HK-2 (cell line): ENCODE measurements around the gene FGF6.
"Not testable (repeated sequence)": the region's sequence is repeated elsewhere in the genome, so short reads cannot be mapped to it uniquely, and the experiment has no call there.

Experiments
- DNase-seq: peaks from one replicate; pipeline ENCODE4 v3.0.0-alpha.2; 2018; ENCODE audit not compliant: unreplicated experiment

Gene FGF6, protein sequence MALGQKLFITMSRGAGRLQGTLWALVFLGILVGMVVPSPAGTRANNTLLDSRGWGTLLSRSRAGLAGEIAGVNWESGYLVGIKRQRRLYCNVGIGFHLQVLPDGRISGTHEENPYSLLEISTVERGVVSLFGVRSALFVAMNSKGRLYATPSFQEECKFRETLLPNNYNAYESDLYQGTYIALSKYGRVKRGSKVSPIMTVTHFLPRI

DNA sequence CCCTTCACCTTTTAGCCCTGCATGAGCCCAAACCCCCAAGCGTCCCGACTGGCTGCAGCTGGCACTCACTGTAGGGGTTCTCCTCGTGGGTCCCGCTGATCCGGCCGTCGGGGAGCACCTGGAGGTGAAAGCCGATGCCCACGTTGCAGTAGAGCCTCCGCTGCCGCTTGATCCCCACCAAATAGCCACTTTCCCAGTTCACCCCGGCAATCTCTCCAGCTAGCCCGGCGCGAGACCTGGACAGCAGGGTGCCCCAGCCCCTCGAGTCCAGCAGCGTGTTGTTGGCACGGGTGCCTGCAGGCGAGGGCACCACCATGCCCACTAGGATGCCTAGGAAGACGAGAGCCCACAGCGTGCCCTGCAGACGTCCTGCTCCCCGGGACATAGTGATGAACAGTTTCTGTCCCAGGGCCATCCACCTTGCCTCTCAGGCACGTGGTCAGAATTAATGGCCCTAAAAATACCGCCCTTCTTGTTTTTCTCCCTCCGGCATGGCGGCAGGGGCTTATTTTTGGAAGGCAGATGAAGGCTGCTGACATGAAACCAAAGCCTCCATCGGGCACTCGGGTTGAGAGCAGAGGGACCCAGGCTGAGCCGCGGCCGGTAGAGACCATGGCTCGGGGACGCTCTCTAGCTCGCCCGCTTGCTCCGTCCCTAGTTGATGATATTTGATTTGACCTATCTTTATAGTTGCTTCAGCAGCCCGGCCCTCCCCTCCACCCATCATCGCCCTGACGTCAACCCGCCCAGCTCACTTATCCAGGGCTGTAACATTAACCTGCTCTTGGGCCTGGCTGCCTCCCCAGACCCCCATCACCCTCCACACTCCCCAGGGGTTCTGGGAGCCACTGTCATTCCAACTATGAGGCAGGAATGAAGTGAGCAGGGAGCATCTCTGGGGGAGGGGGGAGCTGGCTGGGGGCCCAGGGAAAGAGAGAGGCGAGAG lies at the start of gene FGF6:
TSS of gene FGF6 (minus strand) at position 660 of the 946 bp plus-strand sequence. CDS start at position 415, 245 bp downstream.
- no peak for DNase-seq

DNA sequence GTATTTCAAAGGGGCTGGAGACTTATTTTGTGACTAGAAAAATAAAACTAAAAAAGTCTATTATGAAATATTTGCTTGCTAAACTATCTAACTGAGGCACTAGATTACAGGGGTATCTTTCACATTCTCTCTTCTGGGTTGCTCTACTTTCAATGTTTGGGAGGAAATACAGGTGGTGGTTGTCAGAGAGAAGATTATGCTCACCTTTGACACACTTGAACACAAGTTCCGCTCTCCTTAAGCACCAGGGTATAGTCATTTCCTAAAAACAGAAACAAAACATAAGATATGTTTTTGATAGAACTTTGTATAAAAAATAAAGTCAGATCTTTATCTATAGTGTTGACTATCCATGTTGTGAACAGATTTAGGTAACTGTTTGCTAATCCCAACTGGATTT lies 45.4 kb upstream of the FGF6 start:
- DNase-seq = no peak

DNA sequence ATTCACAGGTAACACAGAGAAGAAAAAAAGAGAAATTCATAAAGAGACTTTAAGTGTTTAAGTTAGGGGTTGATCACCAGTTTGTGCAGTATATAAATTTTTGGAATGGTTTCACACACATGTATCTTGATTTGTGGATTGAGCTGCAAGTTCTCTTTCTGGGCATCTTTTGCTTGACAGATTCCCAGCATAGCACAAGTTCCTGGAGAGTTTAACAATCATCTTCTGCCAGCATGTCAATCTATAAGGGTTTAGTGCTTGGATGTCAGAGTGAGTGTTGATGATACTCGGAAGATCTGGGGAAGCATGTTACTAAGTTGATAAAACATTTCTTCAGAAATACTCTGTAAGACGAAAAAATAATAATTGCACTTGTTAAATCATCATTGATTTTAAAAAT lies 43.9 kb upstream of the FGF6 start:
- no peak for DNase-seq

DNA sequence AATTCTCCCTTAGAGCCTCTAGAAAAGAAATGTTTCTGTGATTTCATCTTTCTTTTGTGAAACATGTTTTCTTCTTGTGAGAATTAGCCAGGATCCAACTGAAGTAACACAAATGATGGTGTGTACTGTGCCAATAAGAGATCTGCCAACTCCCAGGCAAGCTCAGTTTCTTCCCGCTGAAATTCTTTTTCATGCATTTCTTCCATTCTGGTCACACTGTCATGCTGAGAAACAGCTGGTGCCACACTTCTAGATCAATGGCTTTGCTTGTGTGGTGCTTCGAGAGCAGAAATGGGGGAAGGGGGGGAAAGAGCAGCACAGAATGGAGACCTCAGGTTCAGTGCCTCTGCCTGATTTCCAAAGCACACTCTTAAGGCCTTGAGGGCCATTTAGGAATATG lies 41.4 kb upstream of the FGF6 start:
- no peak for DNase-seq

DNA sequence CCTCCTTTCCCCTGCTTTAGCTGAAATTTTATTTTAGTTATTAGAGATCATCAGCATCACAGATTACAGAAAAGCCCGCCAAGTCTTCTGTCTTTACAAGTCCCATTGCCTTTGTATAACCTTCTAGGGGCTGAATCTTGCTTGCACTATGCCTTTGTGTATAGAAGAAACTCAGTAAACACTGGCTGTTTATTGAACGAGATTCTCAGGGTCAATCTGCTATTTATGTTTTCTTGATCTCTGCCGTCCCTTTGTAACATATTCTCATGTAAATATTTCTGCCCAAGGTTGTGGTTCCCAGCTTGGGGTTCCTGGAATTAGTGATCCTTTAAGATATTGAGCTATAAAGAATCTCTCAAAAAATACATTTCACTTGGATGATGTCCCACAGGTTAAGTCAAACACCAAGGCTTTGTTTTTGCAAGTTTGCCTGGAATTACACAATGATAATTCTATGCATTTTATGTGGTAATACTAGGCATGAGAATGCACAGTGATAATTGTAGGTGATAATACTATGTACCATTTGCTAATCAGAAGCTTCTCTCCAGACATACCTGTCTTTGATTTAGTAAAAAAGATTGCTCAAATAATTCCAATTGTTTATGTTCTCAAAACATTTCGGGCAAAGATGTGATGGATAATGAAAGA lies 40.6 kb upstream of the FGF6 start:
- no peak for DNase-seq

DNA sequence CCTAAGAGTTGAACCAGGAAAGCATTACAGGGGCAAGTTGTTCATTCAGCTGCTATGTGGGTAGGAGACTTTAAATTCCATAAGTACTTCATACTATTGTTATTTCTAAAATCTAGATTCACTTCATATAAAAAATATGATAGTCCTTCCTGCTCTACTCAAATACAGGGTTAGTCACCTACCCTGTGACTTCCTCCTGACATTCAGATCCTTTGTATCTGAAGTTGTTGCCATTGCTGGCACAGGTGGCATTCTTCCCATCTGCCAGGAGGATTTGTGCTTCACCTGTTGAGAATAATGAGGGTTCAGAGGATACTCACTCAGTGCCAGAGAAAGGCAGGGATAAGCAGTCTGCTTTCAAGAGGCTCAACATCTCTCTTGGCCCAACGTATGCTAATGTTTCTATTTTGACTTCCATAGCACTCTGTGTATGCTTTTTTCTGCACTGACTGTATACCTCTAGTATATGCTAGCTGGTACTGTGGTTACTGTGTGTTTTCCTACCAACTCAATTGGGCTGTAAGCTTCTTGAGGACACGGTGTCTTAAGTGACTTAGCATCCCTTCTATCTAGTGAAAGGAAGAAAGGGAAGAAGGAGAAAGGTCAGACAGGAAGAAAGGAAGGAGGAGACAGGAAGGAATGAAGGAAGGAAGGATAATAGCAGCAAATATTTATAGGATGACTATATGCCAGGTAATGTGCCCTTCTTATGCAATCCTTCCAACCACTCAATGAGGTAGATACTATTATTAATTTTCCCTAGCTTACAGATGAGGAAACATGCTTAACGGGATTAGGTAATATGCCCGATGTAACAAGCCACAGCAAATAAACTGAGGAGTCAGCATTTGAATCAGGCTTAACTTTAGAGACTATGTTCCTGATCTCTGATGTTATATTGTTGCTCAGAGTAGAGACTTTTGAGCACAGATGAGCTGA lies 38.5 kb upstream of the FGF6 start:
- no peak for DNase-seq

DNA sequence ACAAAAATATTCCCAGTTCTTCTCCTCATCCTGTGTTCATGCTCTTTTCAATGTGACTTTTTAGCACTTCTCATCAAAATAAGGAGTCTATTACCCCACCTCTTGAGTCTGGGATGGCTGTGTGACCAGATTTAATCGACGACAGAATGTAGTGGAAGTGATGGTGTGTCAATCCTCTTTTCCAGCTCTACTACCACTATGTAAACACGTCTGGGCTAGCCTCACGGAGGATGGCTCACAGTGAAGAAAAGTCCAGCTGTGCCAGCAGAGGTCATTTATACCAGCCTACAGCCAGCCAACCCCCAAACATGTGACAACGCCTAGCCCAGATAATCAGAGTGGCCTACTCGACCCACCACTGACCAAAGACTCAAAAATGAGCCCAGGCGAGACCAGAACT lies 37.3 kb upstream of the FGF6 start:
- DNase-seq = no peak

DNA sequence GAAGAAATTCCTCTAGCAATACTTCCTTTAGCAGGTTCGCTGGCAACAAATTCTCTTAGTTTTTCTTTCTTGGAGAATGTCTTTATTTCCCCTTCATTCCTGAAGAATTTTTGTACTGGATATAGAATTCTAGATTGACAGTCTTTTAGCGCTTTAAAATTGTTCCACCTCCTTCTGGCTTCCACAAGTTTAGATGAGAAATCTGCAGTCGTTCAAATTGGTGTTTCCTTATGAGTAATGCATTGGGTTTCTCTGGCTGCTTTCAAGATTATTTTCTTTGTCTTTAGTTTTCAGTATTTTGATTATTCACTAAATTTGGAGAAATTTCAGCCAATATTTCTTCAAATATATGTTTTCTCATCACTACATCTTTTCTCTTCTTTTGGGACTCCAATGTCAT lies 33.3 kb upstream of the FGF6 start:
- DNase-seq = no peak

DNA sequence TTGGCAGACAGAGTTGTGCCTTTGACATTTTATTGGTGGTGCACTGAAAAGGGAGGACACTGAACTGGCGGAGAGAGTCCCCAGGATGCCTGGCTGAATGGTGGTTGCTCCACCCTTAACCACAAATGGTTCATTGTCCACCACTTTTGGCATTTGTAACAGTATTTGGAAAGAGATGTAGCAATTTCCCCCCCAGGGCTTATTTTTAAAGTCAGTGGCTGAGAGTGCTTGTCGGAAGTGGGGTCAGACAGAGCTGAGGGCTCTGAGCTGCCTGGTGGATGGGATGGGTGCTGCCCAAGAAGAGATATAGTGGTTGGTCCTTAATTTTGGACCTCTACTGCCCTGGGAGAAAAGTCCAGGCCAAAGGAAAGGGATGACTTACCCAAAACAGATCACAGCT lies 31.5 kb upstream of the FGF6 start:
- no peak for DNase-seq

DNA sequence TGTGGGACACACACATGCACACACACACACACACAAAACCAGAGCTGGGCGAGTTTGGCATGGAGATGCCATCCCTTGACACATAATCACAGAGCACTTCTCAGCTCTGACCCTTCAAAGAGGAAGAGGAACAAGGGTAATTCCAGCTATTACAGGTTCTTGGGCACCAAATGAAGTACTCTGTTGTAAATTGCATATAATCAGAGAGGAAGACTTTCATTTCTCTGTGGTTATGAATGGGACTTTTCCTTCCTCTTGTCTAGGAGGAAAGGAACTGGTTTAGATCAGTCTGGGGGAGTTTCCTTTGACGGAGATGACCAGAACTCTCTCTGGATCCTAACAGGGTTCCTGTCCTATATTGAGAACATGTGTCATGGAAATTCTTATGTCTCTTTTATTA lies 26.4 kb upstream of the FGF6 start:
- no peak for DNase-seq

DNA sequence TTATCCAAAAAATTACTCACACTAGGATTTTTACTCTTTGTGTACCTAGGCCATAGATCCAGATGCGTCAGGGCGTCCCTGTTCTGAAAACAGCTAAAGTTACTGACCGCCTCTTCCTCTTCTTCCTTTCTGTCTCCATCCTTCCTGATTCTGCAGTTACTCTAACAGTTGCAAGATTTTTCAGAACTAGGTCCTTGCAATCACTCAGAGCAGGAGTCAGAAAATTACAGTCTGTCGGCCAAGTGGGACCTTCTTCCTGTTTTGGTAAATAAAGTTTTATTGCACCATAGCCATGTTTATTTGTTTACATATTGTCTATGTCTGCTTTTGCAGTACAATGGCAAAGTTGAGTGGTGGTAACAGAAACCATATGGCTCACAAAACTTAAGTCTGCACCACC lies 25.6 kb upstream of the FGF6 start:
- DNase-seq = no peak

DNA sequence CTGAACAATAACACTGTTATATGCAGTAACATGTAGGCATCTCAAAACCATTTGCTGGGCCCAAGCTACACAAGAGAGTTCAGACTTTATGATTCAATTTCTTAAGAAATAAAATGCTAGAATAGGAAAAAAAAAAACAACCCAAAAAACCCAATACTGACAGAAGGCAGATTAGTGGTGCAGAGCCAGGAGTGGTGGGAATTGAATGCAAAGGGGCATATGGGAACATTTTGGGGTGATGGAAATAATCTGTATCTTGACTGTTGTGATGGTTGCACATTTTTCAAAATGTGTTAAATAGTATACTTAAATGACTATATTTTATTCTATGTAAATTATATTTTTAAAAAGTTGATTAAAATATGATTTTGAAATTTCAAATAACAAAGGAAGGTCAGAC lies 23.4 kb upstream of the FGF6 start:
- DNase-seq = no peak

DNA sequence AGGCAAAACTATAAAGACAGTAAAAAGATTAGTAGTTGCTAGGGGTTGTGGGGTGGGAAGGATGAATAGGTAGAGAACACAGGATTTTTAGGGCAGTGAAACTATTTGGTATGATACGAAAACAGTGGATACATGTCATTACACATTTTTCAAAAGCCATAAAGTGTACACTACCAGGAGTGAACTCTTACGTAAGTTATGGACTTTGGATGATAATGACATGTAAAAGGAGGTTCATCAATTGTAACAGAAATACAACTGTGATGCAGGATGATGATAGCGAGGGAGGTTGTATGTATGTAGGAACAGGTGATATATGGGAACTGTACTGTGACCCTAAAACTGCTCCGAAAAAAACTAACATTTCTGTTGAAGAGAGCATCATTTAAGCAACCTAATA lies 15.1 kb upstream of the FGF6 start:
- no peak for DNase-seq

DNA sequence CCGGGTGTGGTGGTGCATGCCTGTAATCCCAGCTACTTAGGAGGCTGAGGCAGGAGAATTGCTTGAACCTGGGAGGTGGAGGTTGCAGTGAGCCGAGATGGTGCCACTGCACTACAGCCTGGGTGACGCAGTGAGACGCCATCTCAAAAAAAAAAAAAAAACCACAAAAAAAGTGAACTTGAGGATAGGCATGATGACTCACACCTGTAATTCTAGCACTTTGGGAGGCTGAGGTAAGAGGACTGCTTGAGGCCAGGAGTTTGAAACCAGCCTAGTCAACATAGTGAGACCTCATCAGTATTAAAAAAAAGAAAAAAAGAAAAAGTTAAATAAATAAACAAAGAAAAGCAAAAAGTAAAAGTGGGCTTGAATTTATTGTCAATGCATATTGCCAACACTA lies 10.2 kb upstream of the FGF6 start:
- DNase-seq = not testable (repeated sequence)

DNA sequence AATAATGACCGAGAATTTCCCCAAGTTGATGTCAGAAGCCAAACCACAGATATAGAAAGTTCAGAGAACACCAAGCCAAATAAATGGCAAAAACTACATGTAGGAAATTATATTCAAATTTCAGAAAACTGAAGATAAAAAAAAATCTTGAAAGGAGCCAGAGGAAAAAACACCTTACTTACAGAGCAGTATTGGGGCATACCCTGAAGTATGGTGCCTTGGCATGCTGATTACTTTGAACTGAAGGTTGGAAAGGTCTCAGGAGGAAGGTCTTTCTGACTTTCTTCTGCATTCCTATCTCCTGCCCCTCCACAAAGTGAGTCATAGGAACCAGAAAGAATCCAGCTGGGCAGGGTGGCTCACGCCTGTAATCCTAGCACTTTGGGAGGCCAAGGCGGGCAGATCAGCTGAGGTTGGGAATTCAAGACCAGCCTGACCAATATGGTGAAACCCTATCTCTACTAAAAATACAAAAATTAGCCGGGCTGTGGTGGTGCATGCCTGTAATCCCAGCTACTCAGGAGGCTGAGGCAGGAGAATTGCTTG lies 8.8 kb upstream of the FGF6 start:
- no peak for DNase-seq

DNA sequence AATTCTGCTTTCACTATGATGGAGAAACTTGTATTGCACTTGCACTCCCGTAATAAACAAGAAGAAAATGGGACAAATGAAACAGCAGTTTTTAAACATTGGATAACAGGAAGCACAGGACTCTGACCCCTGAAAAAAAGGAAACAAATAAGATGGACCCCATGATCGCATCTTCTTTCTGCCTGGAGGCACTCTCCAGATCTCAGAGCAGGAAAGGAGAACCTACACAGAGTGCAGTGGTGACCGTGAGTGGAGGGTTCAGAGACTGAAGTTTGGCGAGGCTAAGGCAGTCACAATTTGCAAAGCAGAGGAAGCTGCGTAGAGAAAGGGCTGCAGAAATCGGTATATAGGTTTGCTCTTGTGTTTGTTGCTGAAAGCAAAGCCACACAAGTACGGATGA lies 6.1 kb upstream of the FGF6 start:
- no peak for DNase-seq

DNA sequence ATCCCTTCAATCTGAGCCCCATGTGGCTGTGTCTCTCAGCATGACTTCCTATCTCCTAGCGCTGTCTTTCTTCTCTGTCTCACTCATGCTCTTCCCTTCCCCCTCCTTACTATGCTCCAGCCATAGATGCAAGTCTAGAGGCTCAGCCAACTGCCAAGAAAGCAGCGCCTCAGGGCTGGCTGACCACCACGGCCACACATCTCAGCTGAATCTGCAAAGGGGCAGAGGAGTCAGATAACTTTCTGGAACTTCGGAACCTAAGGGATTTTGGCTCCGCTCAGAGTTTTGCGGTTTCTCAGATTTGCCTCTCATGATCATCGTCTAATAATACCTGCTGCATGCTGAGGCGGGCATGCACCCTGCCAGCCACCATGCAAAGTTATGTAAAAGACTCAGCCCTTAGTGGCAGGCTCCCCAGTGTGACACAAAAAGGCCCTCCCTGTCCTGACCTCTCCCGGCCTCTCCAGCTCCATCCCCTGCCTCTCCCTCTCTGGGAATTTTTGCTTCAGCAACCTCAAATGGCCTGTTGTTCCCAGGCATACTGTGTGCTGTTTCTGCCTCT lies 5.0 kb upstream of the FGF6 start:
- no peak for DNase-seq

DNA sequence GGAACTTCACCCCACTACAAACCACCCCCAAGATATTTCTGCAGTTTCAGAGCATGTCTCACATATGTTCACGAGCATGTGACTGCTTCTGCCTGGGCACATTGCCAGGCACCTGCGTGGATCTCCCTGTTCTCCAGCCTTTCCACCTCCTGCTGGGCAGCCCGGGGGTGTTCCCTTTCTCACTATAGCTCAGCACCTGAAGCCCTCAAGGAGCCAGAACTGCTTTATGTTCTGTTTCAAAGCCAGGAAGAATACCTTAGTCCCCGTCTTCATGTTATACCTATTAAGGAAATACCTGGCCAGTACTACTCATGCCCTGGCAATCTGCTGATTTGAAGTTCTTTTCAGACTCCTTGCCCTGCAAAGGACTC lies 4.2 kb upstream of the FGF6 start:
- no peak for DNase-seq

DNA sequence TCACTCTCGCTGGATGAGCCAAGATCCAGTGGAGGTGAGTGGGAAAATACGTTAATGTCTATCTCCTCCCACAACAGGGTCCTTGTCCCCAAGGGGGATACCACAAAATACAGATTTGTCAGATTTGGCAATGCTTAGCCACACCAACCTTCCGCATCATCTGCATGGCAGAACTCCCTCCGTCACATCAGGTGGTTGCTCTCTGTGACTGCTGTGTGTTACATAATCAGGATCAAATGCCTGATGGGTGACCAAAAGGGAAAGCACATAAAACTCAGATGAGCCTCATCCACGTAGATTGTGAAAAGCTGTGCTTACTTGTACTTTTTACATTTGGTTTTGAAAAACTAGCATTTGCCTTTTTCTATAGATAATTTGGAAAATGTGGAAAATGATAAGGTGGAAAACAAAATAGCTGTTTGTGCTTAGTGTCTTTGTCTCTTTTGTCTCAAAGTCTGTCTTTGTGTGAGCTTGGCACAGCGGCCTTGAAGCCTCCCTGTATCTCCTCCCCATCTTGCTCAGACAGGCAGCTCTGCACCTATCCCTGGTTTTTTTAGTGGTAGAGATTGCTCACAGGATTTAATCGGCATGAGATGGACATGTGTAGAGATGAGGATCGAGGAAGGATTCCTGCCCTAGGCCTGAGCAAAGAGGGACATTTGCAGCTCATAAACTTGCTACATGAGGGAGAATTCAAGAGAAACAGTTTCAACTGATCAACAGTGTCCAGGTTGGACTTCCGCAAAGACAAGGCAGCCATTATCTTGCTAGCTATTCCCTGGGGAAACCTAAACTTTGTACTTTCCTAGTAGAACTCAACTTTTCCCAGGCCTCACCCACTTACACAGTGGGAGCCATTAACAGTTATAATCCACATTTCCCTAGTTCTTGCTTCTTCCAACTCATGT lies 3.6 kb upstream of the FGF6 start:
- no peak for DNase-seq

DNA sequence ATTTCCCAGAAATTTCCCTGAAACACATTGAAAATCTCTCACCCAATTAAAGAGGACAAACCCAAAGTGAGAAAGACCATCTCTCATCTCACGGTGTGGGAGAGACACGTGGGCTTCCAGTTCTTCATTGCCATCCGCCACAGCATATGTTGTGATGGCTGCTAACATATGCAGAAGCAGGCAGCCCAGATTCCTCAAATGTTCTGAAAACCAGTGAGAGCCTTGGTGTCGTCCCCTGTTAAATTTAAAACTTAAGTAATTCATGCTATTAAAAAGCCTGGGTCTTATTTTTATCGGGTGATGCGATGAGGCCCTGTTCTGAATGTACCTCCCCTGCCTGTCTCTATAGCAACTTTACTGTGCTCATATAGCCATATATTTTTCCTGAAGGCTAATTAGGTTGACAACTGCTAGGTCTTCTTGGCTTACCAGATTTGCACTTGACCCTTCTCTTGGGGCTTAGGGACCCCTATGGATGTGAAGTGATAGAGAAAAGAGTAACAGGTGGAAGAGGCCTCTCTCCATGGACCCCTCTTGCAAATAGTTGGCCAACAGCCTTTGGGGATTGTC lies 2.8 kb upstream of the FGF6 start:
- no peak for DNase-seq
